Body of pancreas (tissue), 4 donors: Measurements from ENCODE around the gene HOXC11. TPM values are rescaled to one million over a fixed set of nuclear protein-coding genes. Genes with fewer than 3 reads are reported as not detected.
A peak's percentile ranks its signal among the peaks of the same experiment; 100 is the strongest.

ENCODE experiments used
- ATAC-seq: fragments of 150-250 bp; one replicate; pipeline ENCODE4 v1.9.1; 2016
- DNase-seq, 4 donors: peaks; one replicate each; pipeline ENCODE4 v3.0.0-alpha.2; 2019
- H3K27ac ChIP-seq, 4 donors: fragments of 200-600 bp; sonication (generic); 1 replicate in 3 of 4; 2 replicates in 1 of 4; pipeline versions ENCODE4 v1.5.1 to v1.6.1; 2016 to 2019; ENCODE audit warnings: mild to moderate bottlenecking in 1 of 4, mixed read lengths in 1 of 4, moderate library complexity in 1 of 4
- H3K27me3 ChIP-seq, 2 donors: fragments of 200-600 bp; sonication (generic); one replicate each; pipeline ENCODE4 v1.6.0; 2016; ENCODE audit warnings: mild to moderate bottlenecking in 1 of 2
- H3K36me3 ChIP-seq, 2 donors: fragments of 200-600 bp; sonication (generic); replicated peaks in 1 of 2; 2 replicates each; pipeline ENCODE4 v1.5.1; 2016; ENCODE audit warnings: low read depth in 2 of 2; ENCODE audit not compliant: insufficient read depth in 1 of 2
- H3K4me1 ChIP-seq: fragments of 200-600 bp; sonication (generic); one replicate; pipeline ENCODE4 v1.6.0; 2016
- H3K4me3 ChIP-seq, 2 donors: fragments of 200-600 bp; sonication (generic); 1 replicate in 1 of 2; 2 replicates in 1 of 2; pipeline ENCODE4 v1.5.1; 2016 to 2019
- H3K9me3 ChIP-seq, 3 donors: fragments of 200-600 bp; sonication (generic); 1 replicate in 2 of 3; 2 replicates in 1 of 3; pipeline ENCODE4 v1.5.1; 2016
- CTCF ChIP-seq, 7 experiments: fragments of 450-650 bp in 4 of 7; fragments of 200-600 bp in 3 of 7; sonication (generic) in 3 of 7; IDR thresholded peaks; one replicate each; pipeline ENCODE4 v1.5.1; 2016 to 2019; ENCODE audit warnings: antibody characterized with exemption in 7 of 7
- POLR2A ChIP-seq, 3 donors: fragments of 450-650 bp; IDR thresholded peaks; one replicate each; pipeline ENCODE4 v1.6.1; 2016; ENCODE audit warnings: antibody characterized with exemption in 3 of 3, mild to moderate bottlenecking in 2 of 3
- WGBS, 2 donors: methylation state at CpG; one replicate each; pipeline ENCODE4 v1.1.5; 2017; 5-methylcytosine and 5-hydroxymethylcytosine counted together
- intact Hi-C: fragments of 100-400 bp; cut with DNase I; formaldehyde crosslinking; loops from one replicate; pipeline ENCODE4 v1.15.1; 2023
- total RNA-seq, 2 donors: library from RNA; depleted of rRNA; stranded (reverse); fragments of >200 nt; gene quantifications; one replicate each; pipeline ENCODE4 v1.1.0, GENCODE V29; 2016

HOXC11 gene
- total RNA-seq, 2 donors from 2014 or later: not detected

- intact Hi-C loops: no loop called here
- Histone ChIP-seq H3K27ac (no peak overlapping the region), H3K4me1 (peaks cover 24% of the 10 kb centered on the region), H3K4me3 (no peak overlapping the region), H3K9me3 (no peaks in the 10 kb centered on the region), H3K36me3 (no peaks in the 10 kb centered on the region), H3K27me3 (peaks cover 0 to 51% of the 10 kb centered on the region in 2 donors)
- TF ChIP-seq POLR2A (IDR thresholded peaks at IDR 0.05): no peak
- no peak for TF ChIP-seq CTCF (IDR thresholded peaks at IDR 0.05)
- ATAC-seq (no peak), DNase-seq (no peak)
- WGBS, 2 donors: 9 to 11% methylated on average over 49 of the region's 49 CpGs
Measured at GRCh38 chr12:53935383-53936341, 37.3 kb upstream of the HOXC11 start.

GRCh38 chr12:53937099-53937498 lies 35.8 kb upstream of the HOXC11 start:
- Histone ChIP-seq H3K9me3 (no peaks in the 10 kb centered on the region), H3K27ac (no peak overlapping the region), H3K4me3 (no peak overlapping the region), H3K4me1 (peaks cover 24% of the 10 kb centered on the region), H3K36me3 (no peaks in the 10 kb centered on the region), H3K27me3 (peaks cover 0 to 51% of the 10 kb centered on the region in 2 donors)
- WGBS, 2 donors: 14 to 15% methylated on average over 12 of the region's 12 CpGs
- ATAC-seq (no peak), DNase-seq (no peak)
- intact Hi-C loops: no loop called here
- TF ChIP-seq CTCF (IDR thresholded peaks at IDR 0.05) (no peak), POLR2A (IDR thresholded peaks at IDR 0.05) (no peak)

- intact Hi-C loops: no loop called here
- no peak for DNase-seq
- 12 to 21% methylated on average over 23 of the region's 23 CpGs for WGBS, 2 donors
- no peak for TF ChIP-seq POLR2A (IDR thresholded peaks at IDR 0.05)
- no peak for TF ChIP-seq CTCF (IDR thresholded peaks at IDR 0.05)
- Histone ChIP-seq H3K9me3 (no peaks in the 10 kb centered on the region), H3K4me3 (no peak overlapping the region), H3K27ac (no peak overlapping the region), H3K4me1 (peaks cover 24% of the 10 kb centered on the region), H3K27me3 (peaks cover 0 to 51% of the 10 kb centered on the region in 2 donors), H3K36me3 (no peaks in the 10 kb centered on the region)
- ATAC-seq: no peak
Measured at GRCh38 chr12:53937596-53938325, 35.2 kb upstream of the HOXC11 start.

- Histone ChIP-seq H3K36me3 (no peaks in the 10 kb centered on the region), H3K4me1 (peaks cover 24% of the 10 kb centered on the region), H3K27ac (no peak within 1 kb of the TSS), H3K27me3 (peaks cover 0 to 51% of the 10 kb centered on the region in 2 donors), H3K4me3 (no peak within 1 kb of the TSS), H3K9me3 (no peaks in the 10 kb centered on the region)
- intact Hi-C loops: no loop called here
- TF ChIP-seq POLR2A (IDR thresholded peaks at IDR 0.05) (no peak), CTCF (IDR thresholded peaks at IDR 0.05) (no peak)
- DNase-seq (peak; percentile 71 to 89 (median 80)), ATAC-seq (peak; percentile 82)
- 5 to 7% methylated on average over 36 to 56 of the region's 56 CpGs for WGBS, 2 donors
Measured at GRCh38 chr12:53938326-53939140, 34.4 kb upstream of the HOXC11 start, which contains the start of gene HOXC13. Gene HOXC13 (plus strand): TSS chr12:53938831. CDS start chr12:53938907, 76 bp downstream.
